GM19025 (cell line): ENCODE results near the gene SHB.

ENCODE experiments used
- ATAC-seq: cut with Tn5 transposase; IDR thresholded peaks from one replicate; pipeline ENCODE4 v1.9.1; 2021; ENCODE audit warnings: mild to moderate bottlenecking, low read depth, moderate library complexity; ENCODE audit not compliant: unreplicated experiment

SHB gene

DNA sequence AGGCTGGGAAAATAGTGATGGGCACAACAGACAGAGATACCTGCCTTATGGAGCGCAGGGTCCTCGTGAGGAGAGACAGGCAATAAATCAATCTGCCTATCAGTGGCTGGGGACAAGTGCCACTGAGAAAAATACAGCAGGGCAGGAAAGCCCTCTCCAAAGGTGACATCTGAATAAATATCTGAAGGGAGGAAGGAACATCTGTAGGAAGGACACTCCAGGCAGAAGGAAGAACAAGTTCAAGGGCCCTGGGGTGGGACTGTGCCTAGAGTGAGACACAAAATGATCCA lies 111.4 kb downstream of the SHB start:
- no peak for ATAC-seq

DNA sequence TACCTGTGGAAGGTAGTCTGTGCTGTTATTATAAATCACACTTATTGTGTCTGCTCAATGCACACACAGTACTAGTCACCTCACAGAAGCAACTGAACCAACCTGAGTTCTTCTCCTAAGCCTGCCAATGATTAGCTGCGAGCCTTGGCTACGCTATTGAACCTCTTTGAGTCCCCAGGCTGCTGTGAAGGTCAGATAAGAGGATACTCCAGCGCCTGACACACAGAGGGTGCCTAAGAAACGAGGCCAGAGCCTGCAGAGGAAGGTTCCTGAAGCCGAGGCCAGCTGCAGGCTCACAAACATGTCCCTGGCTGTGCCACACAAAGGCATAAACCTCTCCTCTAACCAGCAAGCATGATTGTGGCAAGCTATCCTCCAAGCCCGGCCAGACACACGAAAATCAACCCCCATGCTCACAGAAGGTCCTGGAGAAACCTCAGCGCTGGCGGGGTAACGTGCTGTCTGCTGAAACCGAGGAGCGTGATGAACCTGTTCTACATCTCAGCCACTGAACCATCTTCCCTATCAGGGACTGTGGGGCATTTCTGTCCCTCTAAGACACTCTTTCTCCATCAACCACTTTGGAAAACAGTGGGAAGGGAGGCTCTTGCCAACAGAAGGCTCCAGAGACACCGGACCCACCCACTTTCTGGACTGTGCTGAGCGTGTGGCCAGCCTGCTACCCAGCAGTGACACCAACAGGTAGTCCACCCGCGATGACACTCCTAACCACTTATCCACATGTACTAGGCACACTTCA lies 111.9 kb downstream of the SHB start:
- no peak for ATAC-seq

GRCh38 chr9:37956423-37956820 lies 112.6 kb downstream of the SHB start:
- no peak for ATAC-seq

DNA sequence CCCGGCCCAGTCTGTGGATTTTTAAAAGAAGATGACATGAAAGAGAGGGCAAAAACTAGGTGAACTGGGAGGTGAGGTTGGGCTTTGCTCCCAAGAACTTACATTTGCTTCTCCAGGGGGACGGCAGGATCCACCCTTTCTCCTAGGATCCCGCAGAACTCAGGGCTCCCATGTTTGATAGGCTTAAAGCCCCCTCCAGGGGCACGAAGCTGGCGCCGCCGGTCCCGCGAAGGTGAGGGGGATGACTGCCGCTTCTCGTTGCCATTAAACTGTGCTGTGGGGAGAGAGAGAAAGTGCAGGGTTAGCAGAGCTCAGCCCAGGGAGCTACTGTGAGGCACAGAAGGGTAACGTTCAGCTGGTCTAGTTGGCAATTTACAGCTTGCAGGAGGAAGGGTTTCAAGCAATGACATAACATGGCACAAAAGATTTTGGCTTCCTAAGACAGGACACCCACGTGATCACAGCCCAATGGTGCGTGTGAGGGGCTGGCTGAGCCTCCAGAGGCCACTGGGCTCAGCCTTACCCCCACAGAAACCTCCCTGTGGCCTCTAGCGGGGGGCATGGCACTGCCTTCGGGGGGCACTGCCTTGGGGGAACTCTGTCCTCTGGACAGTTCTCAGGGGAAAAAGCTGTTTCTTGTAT lies 113.1 kb downstream of the SHB start:
- ATAC-seq, result no peak

DNA sequence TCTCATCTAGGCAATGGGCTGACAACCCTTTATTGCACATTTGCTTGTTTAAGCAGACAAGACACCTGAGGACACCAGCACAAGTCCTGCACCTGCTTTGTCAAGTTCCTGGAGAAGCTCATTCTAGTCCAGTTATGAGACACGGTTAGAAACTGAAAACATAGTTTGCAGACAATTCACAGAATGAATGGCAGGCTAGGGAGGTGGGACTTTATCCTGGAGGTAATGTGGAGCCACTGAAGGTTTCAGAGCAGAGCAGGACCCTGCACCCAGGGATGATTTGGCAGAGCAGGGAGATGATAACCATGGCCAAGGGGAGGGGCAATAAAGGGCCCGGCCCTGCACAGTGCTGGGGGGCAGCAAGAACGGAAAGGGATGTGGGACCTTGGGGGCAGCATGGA lies 114.4 kb downstream of the SHB start:
- ATAC-seq, result peak; percentile 29

DNA sequence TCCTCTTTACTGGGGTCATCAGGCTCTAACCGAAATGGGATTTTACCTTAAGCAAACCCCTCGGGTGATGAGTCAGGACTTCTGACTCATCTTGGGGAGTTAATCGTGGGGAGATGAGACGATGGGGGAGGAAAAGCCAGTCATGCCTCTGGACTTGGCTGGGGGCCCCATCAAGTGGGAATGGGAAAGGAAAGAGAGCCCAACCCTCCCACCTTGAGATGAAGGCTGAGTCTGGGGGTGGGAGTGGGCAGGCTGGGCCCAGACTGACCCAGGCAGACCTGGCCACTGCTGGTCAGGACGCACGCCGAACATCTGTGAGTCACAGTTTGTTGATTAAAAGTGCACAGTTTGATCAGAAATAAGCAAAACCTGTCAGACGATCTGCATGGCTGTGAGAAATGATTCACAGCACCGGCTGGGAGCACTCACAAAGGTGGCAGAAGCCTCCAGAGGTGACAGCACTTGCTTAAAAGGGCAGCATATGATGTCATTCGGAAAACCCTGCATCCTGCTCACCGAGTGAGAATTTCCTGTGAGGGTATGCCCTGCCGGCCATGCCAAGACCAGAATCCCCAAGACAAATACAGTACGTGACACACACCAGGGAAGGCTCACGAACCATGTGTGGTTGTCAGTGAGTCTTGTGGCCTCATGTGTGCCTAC lies 115.1 kb downstream of the SHB start:
- peak; percentile 69 for ATAC-seq

DNA sequence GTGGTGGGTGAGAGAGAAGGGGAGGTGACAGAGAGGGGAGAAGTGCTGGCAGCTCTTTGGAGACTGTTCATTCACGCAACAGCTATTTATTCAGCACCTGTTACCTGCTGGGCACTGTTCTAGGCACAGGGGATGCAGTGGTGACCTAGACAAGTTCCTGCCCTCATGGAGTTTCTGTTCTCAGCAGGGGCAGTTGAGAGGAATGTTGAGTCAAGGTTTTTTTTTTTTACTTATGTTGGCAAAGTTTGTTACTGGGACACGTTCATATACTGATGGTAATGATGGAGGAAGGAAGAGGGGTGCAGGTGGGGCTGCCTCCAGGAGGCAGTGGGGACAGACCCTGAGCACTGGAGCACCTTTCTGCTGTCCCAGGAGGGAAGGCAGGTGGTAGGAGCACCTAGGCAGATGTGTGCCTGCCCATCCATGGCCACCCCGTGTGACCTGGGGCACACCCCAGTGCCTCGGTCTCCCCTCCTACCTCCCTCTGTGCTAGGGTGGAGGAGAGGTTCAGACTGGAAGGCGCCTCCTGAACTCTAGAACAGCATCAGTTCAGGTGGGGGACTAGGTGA lies 115.7 kb downstream of the SHB start:
- no peak for ATAC-seq

- ATAC-seq, result no peak
Observed at GRCh38 chr9:37952731-37953130, 116.3 kb downstream of the SHB start.

DNA sequence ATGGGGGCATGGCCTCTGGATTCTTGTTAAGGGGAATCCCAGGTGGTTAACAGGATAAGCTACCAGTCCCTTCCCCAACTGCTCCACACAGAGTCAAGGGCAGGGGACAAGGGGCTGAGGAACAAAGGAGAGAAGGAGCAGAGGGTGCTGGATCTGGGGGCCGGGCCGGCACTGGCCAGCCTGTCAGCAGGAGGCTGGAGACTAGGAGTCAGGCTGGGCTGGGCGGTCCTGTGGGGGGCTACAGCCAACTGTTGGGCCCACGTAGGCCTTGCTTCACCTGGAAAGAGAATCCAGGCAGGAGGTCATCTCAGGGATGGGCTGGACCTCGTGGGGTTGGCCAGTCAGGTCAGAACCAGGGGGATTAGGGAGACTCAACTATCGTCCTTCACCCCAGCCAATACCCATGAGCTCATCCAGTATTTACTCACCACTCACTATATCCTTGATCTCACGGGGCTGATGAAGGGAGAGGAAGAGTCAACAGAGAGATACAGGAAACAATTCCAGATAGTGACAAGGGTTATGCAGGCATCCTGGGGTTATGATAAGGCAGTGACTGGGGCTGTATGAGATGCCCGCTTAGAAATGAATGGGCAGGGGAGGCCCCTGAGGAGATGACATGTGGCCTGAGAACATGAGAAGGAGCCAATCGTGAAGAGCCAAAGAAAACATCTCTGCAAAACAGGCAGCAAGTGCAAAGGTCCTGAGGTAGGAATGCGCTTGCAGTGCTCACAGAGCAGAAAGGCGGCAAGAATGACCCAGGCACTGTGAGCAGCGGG lies 117.2 kb downstream of the SHB start:
- ATAC-seq, result no peak

DNA sequence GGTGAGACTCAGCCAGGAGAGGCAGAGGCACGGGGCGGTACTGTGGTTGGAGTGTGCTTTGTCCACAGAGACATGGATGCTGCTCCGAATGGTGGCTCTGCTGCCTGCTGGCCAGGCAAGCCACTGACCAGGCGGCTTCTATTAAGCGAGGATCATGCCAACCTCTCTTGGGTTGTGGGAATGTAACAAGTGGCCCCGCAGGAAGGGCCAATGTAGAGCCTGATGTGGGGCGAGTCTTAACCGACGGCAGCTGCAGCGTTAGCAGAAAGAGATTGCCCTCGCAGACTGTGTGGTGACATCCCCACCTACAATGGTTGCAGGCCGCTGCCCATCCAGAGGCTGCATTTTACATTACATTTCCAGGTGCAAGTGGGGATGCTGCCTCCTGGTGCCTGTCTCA lies 118.5 kb downstream of the SHB start:
- ATAC-seq, result no peak

GRCh38 chr9:37949576-37949975 lies 119.5 kb downstream of the SHB start:
- ATAC-seq, result no peak

- no peak for ATAC-seq
Observed at GRCh38 chr9:37948417-37948980, 120.5 kb downstream of the SHB start.

DNA sequence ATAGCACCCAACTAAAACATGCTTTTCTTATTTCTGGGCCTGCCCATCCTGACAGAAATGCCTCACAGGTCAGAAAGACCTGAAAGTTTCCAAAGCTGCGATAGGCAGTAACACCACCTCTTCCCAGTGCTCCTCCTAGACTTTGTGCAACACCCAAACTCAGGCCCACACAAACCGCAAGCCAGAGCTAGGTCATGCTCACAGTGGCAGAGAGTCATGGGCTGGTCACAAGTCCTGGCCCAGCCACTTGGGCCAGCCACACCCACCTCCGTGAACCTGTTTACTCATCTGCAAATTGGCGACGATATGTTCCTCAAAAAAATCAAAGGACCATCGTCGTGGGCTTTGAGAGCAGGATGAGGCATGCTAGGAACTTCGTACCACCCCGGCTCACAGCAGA lies 121.0 kb downstream of the SHB start:
- no peak for ATAC-seq

GRCh38 chr9:37947471-37947870 lies 121.6 kb downstream of the SHB start:
- no peak for ATAC-seq

DNA sequence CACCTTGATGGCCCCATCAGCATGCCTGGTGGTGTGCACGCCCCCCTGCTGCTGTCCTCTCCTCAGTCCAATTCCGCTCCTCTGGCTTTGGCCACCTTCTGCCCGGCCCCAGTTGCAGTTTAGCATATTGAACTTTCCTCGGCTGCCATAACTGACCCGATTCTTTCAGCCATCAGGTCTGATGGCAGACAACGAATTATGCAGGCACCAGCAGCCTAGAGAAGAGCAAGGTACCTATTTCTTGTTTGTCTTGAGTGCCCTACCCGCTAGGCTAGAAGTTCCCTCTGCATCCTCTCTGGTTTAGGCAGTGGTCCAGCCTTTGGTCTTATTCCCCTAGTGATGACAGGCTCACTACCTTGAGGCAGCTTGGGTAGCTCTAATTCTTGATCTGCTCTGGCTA lies 122.1 kb downstream of the SHB start:
- ATAC-seq, result no peak

- ATAC-seq, result no peak
Observed at GRCh38 chr9:37946041-37946440, 123.0 kb downstream of the SHB start.

DNA sequence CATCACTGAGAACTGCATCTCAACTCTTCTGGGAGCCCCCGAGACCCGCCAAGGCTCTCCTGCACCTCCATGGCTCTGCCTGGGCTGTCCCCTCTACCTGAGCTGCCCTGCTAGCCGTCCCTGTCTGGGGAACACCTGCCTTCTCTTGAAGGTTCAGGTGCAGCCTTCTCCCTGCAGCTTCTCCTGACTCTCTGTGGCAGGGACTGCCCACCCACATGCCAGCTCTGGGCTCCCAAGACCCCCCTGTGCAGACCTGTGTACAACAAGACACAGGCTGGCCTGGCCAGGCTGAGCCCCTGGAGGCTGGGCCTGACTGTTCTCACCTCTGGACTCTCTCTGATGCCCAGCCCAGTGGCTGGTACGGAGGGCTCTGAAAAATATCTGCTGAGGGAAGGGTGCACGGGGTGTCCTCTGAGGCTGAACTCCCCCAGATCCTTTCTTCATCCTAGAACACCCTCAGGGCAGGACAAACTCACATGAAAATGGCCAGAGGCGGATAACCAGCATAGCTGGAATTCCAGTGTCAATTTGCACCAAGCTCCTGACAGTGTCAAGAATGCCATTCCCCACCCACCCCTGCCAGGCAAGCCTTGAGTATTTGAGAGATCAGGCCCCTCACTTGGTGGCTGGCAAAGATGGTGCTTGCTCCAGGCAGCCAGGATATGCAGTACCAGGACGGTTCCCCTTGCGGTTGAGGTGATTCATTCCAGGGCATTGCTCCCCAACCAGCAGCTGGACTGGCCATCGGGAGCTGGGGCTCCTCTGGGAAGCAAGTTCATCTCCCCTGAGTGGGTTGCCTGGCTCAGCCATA lies 124.2 kb downstream of the SHB start:
- no peak for ATAC-seq

GRCh38 chr9:37944266-37944650 lies 124.8 kb downstream of the SHB start:
- ATAC-seq, result no peak

GRCh38 chr9:37943345-37944265 lies 125.4 kb downstream of the SHB start:
- no peak for ATAC-seq
